ENCODE results near the gene NPFF.

DNA sequence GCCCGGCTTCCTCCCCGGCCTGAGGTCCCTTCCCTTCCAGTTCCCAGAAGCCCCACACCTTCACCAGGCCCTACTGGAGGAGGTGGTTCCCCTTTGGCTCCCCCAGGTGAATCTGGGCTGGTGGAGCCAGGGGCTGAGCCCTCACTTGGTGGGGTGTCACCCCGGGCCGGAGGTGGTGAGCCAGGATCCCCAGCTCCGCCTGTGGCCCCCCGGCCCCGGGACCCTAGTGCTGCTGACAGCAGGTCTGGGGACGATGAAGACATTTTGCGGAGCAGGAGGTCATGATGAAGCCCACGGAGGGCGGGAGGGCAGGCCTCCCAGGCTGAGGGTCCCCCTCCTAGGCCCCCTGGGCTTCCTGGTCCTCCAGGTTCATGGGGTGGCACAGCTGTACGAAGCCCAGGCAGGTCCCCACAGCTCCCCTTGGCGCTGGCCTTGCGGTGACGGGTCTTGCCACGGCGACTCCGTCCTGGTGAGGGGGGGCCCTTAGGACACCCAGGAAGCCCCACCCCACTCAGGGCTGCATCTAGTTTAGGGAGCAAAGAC, 24.6 kb downstream of the NPFF start:
- TF ChIP-seq POLR2AphosphoS5 (IDR thresholded peaks at IDR 0.05) (no peak), EP300 (IDR thresholded peaks at IDR 0.05) (no peak)
- TF ChIP-seq, protein P1, sequence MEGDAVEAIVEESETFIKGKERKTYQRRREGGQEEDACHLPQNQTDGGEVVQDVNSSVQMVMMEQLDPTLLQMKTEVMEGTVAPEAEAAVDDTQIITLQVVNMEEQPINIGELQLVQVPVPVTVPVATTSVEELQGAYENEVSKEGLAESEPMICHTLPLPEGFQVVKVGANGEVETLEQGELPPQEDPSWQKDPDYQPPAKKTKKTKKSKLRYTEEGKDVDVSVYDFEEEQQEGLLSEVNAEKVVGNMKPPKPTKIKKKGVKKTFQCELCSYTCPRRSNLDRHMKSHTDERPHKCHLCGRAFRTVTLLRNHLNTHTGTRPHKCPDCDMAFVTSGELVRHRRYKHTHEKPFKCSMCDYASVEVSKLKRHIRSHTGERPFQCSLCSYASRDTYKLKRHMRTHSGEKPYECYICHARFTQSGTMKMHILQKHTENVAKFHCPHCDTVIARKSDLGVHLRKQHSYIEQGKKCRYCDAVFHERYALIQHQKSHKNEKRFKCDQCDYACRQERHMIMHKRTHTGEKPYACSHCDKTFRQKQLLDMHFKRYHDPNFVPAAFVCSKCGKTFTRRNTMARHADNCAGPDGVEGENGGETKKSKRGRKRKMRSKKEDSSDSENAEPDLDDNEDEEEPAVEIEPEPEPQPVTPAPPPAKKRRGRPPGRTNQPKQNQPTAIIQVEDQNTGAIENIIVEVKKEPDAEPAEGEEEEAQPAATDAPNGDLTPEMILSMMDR (IDR thresholded peaks at IDR 0.05) = no peak

Measured in sigmoid colon (tissue), 4 donors.